NB4 (cell line): ENCODE data around the gene TTC31.
A peak's percentile ranks its signal among the peaks of the same experiment; 100 is the strongest.

Experiments used
- DNase-seq: peaks from one replicate; pipeline ENCODE4 v3.0.0; 2010; ENCODE audit warnings: low read depth
- H3K4me3 ChIP-seq: one replicate; pipeline ENCODE4 v1.5.1; 2011; ENCODE audit warnings: mild to moderate bottlenecking, low read depth, low read length, moderate library complexity
- MYC ChIP-seq: IDR thresholded peaks from 2 replicates; pipeline ENCODE4 v1.6.1; 2011; ENCODE audit warnings: low read depth, low read length
- POLR2A ChIP-seq: IDR thresholded peaks from 2 replicates; pipeline ENCODE4 v1.6.1; 2011; ENCODE audit warnings: mild to moderate bottlenecking; ENCODE audit not compliant: insufficient read length; ENCODE audit errors: extremely low read depth
- TF ChIP-seq, protein P1 (sequence below): IDR thresholded peaks from one replicate; pipeline ENCODE4 v1.5.1; 2012; ENCODE audit warnings: low read depth, low read length
- TF ChIP-seq, protein P2 (sequence below): IDR thresholded peaks from 2 replicates; pipeline ENCODE4 v1.6.1; 2011; ENCODE audit warnings: low read depth, low read length

TTC31 gene

DNA sequence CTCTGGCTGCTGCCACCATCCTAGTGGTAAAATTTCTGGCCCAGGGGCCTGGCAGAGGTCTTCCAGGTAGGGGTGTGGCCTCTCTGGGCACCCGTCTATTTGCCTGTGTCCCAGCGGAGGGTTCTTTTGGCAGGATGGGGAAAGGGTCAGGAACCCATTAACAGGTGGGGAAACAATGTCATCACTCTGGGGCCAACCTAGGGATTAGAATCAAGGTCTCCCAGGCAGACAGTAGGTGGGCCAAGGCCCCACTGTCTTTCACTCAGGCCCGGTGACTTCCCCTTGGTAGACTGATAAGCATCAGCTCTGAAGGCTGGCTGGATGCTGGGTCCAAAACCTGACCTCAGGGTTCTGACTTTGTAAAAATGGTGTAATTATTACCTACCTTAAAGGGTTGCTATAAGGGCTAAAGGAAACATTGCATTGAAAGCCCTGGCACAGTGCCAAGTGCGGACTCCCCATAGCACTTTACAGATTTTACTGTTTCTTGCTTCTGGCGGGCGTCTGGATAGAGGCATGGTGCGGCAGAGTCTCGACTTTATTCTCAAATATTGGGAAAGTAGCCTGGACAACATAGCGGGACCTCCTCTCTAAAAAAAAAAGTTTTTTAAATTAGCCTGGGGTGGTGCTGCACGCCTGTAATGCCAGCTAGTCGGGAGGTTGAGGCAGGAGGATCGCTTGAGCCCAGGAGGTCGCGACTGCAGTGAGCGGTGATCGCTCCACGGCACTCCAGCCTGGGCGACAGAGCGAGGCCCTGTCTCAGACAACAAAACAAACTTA is 14.3 kb downstream of the TTC31 start:
- no peak overlapping the region for H3K4me3 ChIP-seq
- DNase-seq = no peak

DNA sequence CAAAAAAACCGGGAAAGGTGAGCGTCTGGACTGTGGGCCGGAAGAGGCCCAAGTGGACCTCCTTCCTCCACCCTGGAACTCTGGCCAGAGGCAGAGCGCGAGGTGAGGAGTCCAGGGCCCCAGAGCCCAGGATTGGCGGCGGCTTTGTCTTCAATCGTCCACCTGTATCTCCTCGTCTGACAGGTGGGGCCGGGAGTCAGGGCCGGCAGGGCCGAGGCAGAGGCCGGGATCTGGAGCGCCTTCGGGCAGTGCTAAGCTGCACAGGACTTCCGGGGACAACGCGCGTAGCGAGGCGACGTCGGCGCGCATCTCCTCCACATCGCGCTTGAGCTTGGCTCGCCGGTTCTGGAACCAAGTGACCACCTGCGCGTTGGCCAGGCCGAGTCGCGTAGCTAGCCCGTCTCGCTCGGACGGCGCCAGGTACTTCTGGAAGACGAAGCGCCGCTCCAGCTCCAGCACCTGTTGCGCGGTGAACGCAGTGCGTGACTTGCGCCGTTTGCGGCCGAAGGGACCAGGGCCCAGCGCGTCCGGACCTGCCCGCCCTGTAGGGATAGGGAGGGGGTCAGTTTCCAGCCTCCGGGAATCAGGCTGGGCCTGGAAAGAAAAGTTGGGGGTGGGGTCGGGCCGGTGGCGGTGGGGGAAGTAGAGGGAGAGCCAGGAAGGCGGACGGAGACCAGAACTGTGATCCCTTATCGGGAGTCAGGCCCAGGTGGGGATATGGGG is 15.1 kb downstream of the TTC31 start:
- no peak for DNase-seq
- no peak overlapping the region for H3K4me3 ChIP-seq
- TF ChIP-seq, protein P1, sequence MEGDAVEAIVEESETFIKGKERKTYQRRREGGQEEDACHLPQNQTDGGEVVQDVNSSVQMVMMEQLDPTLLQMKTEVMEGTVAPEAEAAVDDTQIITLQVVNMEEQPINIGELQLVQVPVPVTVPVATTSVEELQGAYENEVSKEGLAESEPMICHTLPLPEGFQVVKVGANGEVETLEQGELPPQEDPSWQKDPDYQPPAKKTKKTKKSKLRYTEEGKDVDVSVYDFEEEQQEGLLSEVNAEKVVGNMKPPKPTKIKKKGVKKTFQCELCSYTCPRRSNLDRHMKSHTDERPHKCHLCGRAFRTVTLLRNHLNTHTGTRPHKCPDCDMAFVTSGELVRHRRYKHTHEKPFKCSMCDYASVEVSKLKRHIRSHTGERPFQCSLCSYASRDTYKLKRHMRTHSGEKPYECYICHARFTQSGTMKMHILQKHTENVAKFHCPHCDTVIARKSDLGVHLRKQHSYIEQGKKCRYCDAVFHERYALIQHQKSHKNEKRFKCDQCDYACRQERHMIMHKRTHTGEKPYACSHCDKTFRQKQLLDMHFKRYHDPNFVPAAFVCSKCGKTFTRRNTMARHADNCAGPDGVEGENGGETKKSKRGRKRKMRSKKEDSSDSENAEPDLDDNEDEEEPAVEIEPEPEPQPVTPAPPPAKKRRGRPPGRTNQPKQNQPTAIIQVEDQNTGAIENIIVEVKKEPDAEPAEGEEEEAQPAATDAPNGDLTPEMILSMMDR = no peak
- no peak for TF ChIP-seq MYC
- TF ChIP-seq, protein P2, sequence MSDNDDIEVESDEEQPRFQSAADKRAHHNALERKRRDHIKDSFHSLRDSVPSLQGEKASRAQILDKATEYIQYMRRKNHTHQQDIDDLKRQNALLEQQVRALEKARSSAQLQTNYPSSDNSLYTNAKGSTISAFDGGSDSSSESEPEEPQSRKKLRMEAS = no peak
- TF ChIP-seq POLR2A = no peak

More for the DNA sequence above, 14.3 kb downstream of the TTC31 start:
- TF ChIP-seq POLR2A (no peak), MYC (no peak)
- TF ChIP-seq, protein P2 = no peak
- TF ChIP-seq, protein P1 = no peak

DNA sequence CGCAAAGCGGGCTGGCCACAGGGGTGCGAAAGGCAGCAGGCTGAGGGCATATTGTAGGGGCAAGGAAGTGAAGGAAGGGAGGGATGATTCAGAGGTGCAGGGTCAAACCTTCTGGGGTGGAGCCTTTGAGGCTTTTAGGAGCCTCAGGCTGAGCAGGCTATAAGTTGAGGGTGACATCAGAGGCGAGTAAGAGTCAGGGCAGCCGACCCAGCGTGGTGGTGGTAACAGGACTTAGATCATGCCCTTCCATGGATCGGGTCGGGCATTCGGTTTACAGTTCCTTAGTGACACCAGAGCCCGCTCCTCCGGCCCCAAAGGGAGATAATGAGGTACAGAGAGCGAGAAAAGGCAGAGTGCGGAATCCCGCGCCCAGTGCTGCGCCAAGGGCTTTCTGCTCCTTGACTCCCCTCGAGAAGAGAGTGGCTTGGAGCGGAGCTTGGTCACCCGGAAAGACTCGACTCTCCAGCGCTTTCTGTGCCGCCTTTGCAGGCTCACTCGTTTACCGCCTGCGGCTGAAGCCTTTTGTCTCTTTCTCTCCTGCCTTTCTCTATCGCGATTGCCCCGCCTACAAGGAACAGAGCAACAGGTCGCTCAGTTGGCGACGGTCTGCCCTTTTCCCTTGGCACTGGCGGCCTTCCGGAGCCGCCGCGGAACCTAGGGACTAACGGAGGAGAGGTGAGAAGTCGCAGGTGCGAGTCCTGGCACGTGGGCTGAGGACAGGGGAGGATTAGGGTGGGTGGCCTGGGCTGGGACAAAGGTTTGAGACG is 15.8 kb downstream of the TTC31 start:
- TF ChIP-seq, protein P1 = no peak
- TF ChIP-seq, protein P2 = no peak
- TF ChIP-seq POLR2A = no peak
- TF ChIP-seq MYC = no peak
- no peak overlapping the region for H3K4me3 ChIP-seq
- DNase-seq = peak; percentile 62

DNA sequence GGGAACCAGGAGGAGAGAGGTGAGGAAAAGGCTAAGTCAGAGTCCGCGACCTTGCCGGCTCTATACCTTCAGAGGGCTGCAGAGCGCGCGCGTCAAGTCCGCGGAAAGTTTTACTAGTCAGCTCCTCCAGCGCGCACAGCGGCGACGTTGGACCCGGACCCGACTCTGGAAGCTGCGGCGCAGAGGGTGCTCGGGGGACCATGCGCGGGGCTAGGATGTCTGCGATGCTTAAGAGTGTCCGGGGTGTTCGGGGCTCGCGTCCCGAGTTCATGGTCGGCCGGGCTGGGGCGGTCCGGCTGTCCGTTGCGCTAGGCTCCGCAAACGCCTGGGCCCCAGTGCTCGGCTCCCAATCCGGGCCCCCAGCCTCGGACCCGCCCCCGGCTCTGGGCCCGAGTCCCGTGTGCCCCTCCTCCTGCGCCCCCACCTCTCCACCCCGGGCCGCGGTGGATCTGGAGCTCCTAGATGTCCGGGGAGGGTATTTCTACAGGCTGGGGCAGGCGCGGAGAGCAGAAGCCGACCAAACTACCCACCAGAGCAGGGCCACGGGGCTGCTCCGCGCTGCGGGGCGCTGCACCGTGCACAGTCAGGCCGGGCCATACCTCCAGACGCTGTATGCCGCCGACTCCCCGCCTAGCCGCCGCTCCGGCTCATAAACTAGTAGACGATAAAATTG is 16.5 kb downstream of the TTC31 start, which contains the start of gene LBX2:
Gene LBX2, minus strand, starts transcription at position 337 of the 673 bp plus-strand sequence. Its CDS starts 66 bp downstream, at position 271.
- no peak for TF ChIP-seq POLR2A
- TF ChIP-seq, protein P2 = no peak
- no peak for TF ChIP-seq MYC
- TF ChIP-seq, protein P1 = no peak
- no peak within 1 kb of the TSS for H3K4me3 ChIP-seq
- DNase-seq = no peak
